GM23338 (cell line): ENCODE data around the gene SRRM2. TPM values are rescaled to one million over a fixed set of nuclear protein-coding genes. Genes with fewer than 3 reads are reported as not detected.
A peak's percentile ranks its signal among the peaks of the same experiment; 100 is the strongest.

Source experiments
- ATAC-seq: fragments of 200-7000 bp; cut with Tn5 transposase; 3 replicates; pipeline ENCODE4 v1.9.1; 2020
- DNase-seq: peaks from one replicate; pipeline ENCODE4 v3.0.0-alpha.2; 2015; ENCODE audit warnings: low spot score
- H2AFZ ChIP-seq: fragments of 200-600 bp; sonication (generic); 2 replicates; pipeline ENCODE4 v1.8.0; 2016; ENCODE audit warnings: antibody characterized with exemption, mild to moderate bottlenecking, moderate library complexity
- H3F3A ChIP-seq: fragments of 200-600 bp; sonication (generic); replicated peaks from 2 replicates; pipeline ENCODE4 v1.8.0; 2017; ENCODE audit warnings: antibody characterized with exemption, mixed run types, low read depth
- H3K27ac ChIP-seq: fragments of 200-600 bp; sonication (generic); 2 replicates; pipeline ENCODE4 v1.6.1; 2016; ENCODE audit warnings: low read depth
- H3K27me3 ChIP-seq: fragments of 200-600 bp; sonication (generic); 2 replicates; pipeline ENCODE4 v1.8.0; 2016; ENCODE audit warnings: mild to moderate bottlenecking, mixed run types, moderate library complexity; ENCODE audit not compliant: insufficient read depth
- H3K36me3 ChIP-seq: fragments of 200-600 bp; sonication (generic); 2 replicates; pipeline ENCODE4 v1.8.0; 2016; ENCODE audit warnings: mild to moderate bottlenecking; ENCODE audit not compliant: insufficient read depth
- H3K4me1 ChIP-seq: fragments of 200-600 bp; sonication (generic); 2 replicates; pipeline ENCODE4 v1.8.0; 2016; ENCODE audit warnings: mild to moderate bottlenecking, moderate library complexity; ENCODE audit not compliant: insufficient read depth
- H3K4me2 ChIP-seq: fragments of 200-600 bp; sonication (generic); 2 replicates; pipeline ENCODE4 v1.7.1; 2017; ENCODE audit warnings: mixed run types
- H3K4me3 ChIP-seq: fragments of 200-600 bp; sonication (generic); 2 replicates; pipeline ENCODE4 v1.6.1; 2016; ENCODE audit warnings: mixed run types
- H3K79me2 ChIP-seq: fragments of 200-600 bp; sonication (generic); replicated peaks from 2 replicates; pipeline ENCODE4 v1.8.0; 2017; ENCODE audit warnings: mild to moderate bottlenecking; ENCODE audit not compliant: insufficient read depth
- H3K9me2 ChIP-seq: fragments of 200-600 bp; sonication (generic); 2 replicates; pipeline ENCODE4 v1.8.0; 2017; ENCODE audit not compliant: insufficient read depth
- H4K20me1 ChIP-seq: fragments of 200-600 bp; sonication (generic); replicated peaks from 2 replicates; pipeline ENCODE4 v1.8.0; 2017; ENCODE audit warnings: mild to moderate bottlenecking; ENCODE audit not compliant: insufficient read depth
- H3K27ac Mint-ChIP-seq: 2 replicates; pipeline ENCODE4 v1.8.0; 2020; ENCODE audit warnings: inconsistent platforms, mild to moderate bottlenecking, moderate library complexity, mixed read lengths
- H3K27me3 Mint-ChIP-seq: 3 replicates; pipeline ENCODE4 v1.8.0; 2022; ENCODE audit warnings: low read depth, mild to moderate bottlenecking, moderate library complexity, mixed read lengths, inconsistent platforms; ENCODE audit not compliant: insufficient read depth, poor library complexity
- H3K36me3 Mint-ChIP-seq: 3 replicates; pipeline ENCODE4 v1.8.0; 2021; ENCODE audit warnings: low read depth, mild to moderate bottlenecking, inconsistent platforms, moderate library complexity, mixed read lengths
- H3K4me1 Mint-ChIP-seq: 3 replicates; pipeline ENCODE4 v1.8.0; 2020; ENCODE audit warnings: mild to moderate bottlenecking, inconsistent platforms, mixed read lengths
- H3K4me3 Mint-ChIP-seq: 3 replicates; pipeline ENCODE4 v1.8.0; 2021; ENCODE audit warnings: moderate library complexity, mild to moderate bottlenecking, inconsistent platforms, mixed read lengths
- H3K9me3 Mint-ChIP-seq: 3 replicates; pipeline ENCODE4 v1.8.0; 2020; ENCODE audit warnings: moderate library complexity, mild to moderate bottlenecking, inconsistent platforms, mixed read lengths
- CREB1 ChIP-seq: fragments of 250-450 bp; sonication (Bioruptor Pico); IDR thresholded peaks from 2 replicates; pipeline ENCODE4 v1.5.0; 2020; ENCODE audit warnings: low read depth, mild to moderate bottlenecking, moderate library complexity
- CTCF ChIP-seq, 2 experiments: fragments of 200-600 bp in 1 of 2; sonication (generic) in 1 of 2; conservative IDR thresholded peaks; 2 replicates each; pipeline versions ENCODE4 v1.5.1 to v1.6.1; 2016 to 2017; ENCODE audit warnings: antibody characterized with exemption in 2 of 2, low read depth in 2 of 2, mild to moderate bottlenecking in 2 of 2, moderate library complexity in 1 of 2
- EZH2 ChIP-seq: fragments of 200-600 bp; sonication (generic); IDR thresholded peaks from one replicate; pipeline ENCODE4 v1.8.0; 2017; ENCODE audit warnings: antibody characterized with exemption, mild to moderate bottlenecking, low read depth; ENCODE audit not compliant: unreplicated experiment
- EZH2phosphoT487 ChIP-seq: fragments of 200-600 bp; sonication (generic); IDR thresholded peaks from one replicate; pipeline ENCODE4 v1.8.1; 2018; ENCODE audit warnings: antibody characterized with exemption; ENCODE audit not compliant: unreplicated experiment
- JUNB ChIP-seq: IDR thresholded peaks from one replicate; pipeline ENCODE4 v1.6.1; 2016; ENCODE audit warnings: antibody characterized with exemption; ENCODE audit not compliant: unreplicated experiment
- NANOG ChIP-seq: IDR thresholded peaks from 2 replicates; pipeline ENCODE4 v1.6.1; 2016; ENCODE audit warnings: antibody characterized with exemption, borderline replicate concordance
- POLR2AphosphoS5 ChIP-seq: IDR thresholded peaks from 2 replicates; pipeline ENCODE4 v1.6.1; 2016; ENCODE audit warnings: antibody characterized with exemption, low read depth
- STAT1 ChIP-seq: IDR thresholded peaks from one replicate; pipeline ENCODE4 v1.6.1; 2016; ENCODE audit warnings: antibody characterized with exemption; ENCODE audit not compliant: unreplicated experiment
- ZNF114 ChIP-seq: fragments of 250-450 bp; sonication (Bioruptor Pico); IDR thresholded peaks from 2 replicates; pipeline ENCODE4 v1.5.0; 2020; ENCODE audit warnings: mild to moderate bottlenecking, moderate library complexity
- ZNF331 ChIP-seq: fragments of 250-450 bp; sonication (Bioruptor Pico); IDR thresholded peaks from 2 replicates; pipeline ENCODE4 v1.5.0; 2020; ENCODE audit warnings: low read depth, mild to moderate bottlenecking, moderate library complexity
- ZNF462 ChIP-seq: fragments of 250-450 bp; sonication (Bioruptor Pico); IDR thresholded peaks from 2 replicates; pipeline ENCODE4 v1.5.0; 2020; ENCODE audit warnings: mild to moderate bottlenecking, moderate library complexity
- polyA plus RNA-seq: library from polyadenylated mRNA; unstranded; fragments of >200 nt; fragmentation: Nextera tagmentation; extraction: Ambion mirVana; gene quantifications from 2 replicates; pipeline ENCODE4 v1.2.1, GENCODE V29; 2016
- total RNA-seq: library from RNA; depleted of rRNA; stranded (reverse); fragments of >200 nt; shearing (Covaris generic); gene quantifications from 2 replicates; pipeline ENCODE4 v1.2.3, GENCODE V29; 2014
- TF ChIP-seq, protein P1 (sequence below): IDR thresholded peaks from 2 replicates; pipeline ENCODE4 v1.6.1; 2016; ENCODE audit warnings: antibody characterized with exemption
- TF ChIP-seq, protein P2 (sequence below): IDR thresholded peaks from one replicate; pipeline ENCODE4 v1.6.1; 2018; ENCODE audit warnings: antibody characterized with exemption; ENCODE audit not compliant: unreplicated experiment

Gene SRRM2
- total and polyA plus RNA-seq, 2 experiments from 2014 or later = 308 to 893 TPM

DNA sequence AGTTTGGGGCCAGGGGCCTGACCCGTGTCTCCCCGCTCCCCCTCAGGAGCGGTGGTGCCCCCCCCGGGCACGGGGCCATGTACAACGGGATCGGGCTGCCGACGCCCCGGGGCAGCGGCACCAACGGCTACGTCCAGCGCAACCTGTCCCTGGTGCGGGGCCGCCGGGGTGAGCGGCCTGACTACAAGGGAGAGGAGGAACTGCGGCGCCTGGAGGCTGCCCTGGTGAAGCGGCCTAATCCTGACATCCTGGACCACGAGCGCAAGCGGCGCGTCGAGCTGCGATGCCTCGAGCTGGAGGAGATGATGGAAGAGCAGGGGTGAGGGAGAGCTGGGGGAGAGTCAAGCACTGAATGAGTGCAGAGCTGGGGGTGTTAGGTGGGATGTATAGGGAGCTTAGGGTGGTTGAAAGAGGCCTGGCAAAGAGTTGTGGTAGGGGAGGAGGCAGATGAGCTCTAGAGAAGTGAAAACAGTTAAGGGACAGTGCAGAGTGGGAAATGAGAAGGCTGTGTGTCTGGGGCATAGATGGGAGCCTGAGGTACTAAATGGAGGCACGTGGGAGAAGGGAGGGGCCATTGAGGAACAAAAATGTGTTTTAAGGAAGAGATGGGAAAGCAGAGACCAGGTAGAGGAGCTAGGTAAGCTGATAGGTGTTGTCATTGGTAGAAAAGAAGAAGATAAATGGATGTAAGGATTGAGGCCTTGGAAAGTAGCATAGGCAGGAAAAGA lies 4.0 kb downstream of the SRRM2 start:
- Mint-ChIP-seq H3K27me3 (peaks cover 20% of the 10 kb centered on the region), H3K4me1 (peaks cover 24% of the 10 kb centered on the region), H3K4me3 (no peak overlapping the region; the same call in 2 of the 3 replicates), H3K36me3 (peaks cover 81% of the 10 kb centered on the region), H3K27ac (peak overlapping the region; percentile 19), H3K9me3 (peaks cover 6% of the 10 kb centered on the region)
- peaks cover 86% of the 10 kb centered on the region for H3K79me2 ChIP-seq
- H3K9me2 ChIP-seq = no peaks in the 10 kb centered on the region
- no peak overlapping the region for H3K27ac ChIP-seq
- peaks cover 14% of the 10 kb centered on the region for H3K4me1 ChIP-seq
- H3K4me2 ChIP-seq = no peak overlapping the region
- H4K20me1 ChIP-seq = peaks cover 66% of the 10 kb centered on the region
- TF ChIP-seq STAT1 = no peak
- TF ChIP-seq, protein P1, sequence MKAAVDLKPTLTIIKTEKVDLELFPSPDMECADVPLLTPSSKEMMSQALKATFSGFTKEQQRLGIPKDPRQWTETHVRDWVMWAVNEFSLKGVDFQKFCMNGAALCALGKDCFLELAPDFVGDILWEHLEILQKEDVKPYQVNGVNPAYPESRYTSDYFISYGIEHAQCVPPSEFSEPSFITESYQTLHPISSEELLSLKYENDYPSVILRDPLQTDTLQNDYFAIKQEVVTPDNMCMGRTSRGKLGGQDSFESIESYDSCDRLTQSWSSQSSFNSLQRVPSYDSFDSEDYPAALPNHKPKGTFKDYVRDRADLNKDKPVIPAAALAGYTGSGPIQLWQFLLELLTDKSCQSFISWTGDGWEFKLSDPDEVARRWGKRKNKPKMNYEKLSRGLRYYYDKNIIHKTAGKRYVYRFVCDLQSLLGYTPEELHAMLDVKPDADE = no peak
- no peak for TF ChIP-seq ZNF462 (CRISPR knock-in tag)
- TF ChIP-seq ZNF114 (CRISPR knock-in tag) = no peak
- TF ChIP-seq EZH2 = no peak
- TF ChIP-seq CREB1 (CRISPR knock-in tag) = no peak
- no peak for TF ChIP-seq CTCF (conservative IDR thresholded peaks at IDR 0.05; ENCODE audit: low read depth in 2 of 2)
- TF ChIP-seq, protein P2, sequence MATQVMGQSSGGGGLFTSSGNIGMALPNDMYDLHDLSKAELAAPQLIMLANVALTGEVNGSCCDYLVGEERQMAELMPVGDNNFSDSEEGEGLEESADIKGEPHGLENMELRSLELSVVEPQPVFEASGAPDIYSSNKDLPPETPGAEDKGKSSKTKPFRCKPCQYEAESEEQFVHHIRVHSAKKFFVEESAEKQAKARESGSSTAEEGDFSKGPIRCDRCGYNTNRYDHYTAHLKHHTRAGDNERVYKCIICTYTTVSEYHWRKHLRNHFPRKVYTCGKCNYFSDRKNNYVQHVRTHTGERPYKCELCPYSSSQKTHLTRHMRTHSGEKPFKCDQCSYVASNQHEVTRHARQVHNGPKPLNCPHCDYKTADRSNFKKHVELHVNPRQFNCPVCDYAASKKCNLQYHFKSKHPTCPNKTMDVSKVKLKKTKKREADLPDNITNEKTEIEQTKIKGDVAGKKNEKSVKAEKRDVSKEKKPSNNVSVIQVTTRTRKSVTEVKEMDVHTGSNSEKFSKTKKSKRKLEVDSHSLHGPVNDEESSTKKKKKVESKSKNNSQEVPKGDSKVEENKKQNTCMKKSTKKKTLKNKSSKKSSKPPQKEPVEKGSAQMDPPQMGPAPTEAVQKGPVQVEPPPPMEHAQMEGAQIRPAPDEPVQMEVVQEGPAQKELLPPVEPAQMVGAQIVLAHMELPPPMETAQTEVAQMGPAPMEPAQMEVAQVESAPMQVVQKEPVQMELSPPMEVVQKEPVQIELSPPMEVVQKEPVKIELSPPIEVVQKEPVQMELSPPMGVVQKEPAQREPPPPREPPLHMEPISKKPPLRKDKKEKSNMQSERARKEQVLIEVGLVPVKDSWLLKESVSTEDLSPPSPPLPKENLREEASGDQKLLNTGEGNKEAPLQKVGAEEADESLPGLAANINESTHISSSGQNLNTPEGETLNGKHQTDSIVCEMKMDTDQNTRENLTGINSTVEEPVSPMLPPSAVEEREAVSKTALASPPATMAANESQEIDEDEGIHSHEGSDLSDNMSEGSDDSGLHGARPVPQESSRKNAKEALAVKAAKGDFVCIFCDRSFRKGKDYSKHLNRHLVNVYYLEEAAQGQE = no peak
- no peak for TF ChIP-seq NANOG
- TF ChIP-seq JUNB = no peak
- TF ChIP-seq EZH2phosphoT487 = no peak
- no peak for TF ChIP-seq POLR2AphosphoS5
- TF ChIP-seq ZNF331 (CRISPR knock-in tag) = no peak
- H2AFZ ChIP-seq = no peak overlapping the region
- peaks cover 58% of the 10 kb centered on the region for H3F3A ChIP-seq
- H3K27me3 ChIP-seq = no peaks in the 10 kb centered on the region
- no peak for ATAC-seq
- H3K4me3 ChIP-seq = no peak overlapping the region
- no peak for DNase-seq
- H3K36me3 ChIP-seq = peaks cover 43% of the 10 kb centered on the region
